SK-N-MC (cell line): ENCODE measurements around the gene CARD19.

Experiments
- EZH2 ChIP-seq: fragments of 200-600 bp; sonication (generic); IDR thresholded peaks from one replicate; pipeline ENCODE4 v1.6.1; 2017; ENCODE audit warnings: antibody characterized with exemption
- FOXP2 ChIP-seq: optimal IDR thresholded peaks from 2 replicates; pipeline ENCODE3; 2011; ENCODE audit warnings: mild to moderate bottlenecking, moderate library complexity; ENCODE audit not compliant: insufficient read depth; ENCODE audit errors: extremely low read length, control extremely low read depth
- POLR2AphosphoS5 ChIP-seq: IDR thresholded peaks from 2 replicates; pipeline ENCODE4 v1.6.1; 2012; ENCODE audit warnings: mild to moderate bottlenecking, low read depth, low read length, borderline replicate concordance

GRCh38 chr9:93053781-93054331, 42.2 kb upstream of the CARD19 start:
- TF ChIP-seq EZH2 (no peak), FOXP2 (no peak), POLR2AphosphoS5 (no peak)
